H1 (cell line): Measurements from ENCODE around the gene ARHGEF7.

Experiments used
- CTCF ChIP-seq, 3 experiments: IDR thresholded peaks; 1 replicate in 2 of 3; 2 replicates in 1 of 3; pipeline versions ENCODE4 v1.5.1 to v1.6.1; 2011; ENCODE audit warnings: low read length in 3 of 3, mild to moderate bottlenecking in 3 of 3, inconsistent platforms in 2 of 3, low read depth in 1 of 3, moderate library complexity in 1 of 3; ENCODE audit not compliant: insufficient read depth in 1 of 3; ENCODE audit errors: control extremely low read depth in 1 of 3
- EZH2 ChIP-seq: fragments of 200-600 bp; sonication (generic); IDR thresholded peaks from 2 replicates; pipeline ENCODE4 v1.7.1; 2012; ENCODE audit warnings: low read depth, mild to moderate bottlenecking, moderate library complexity, low read length, inconsistent platforms; ENCODE audit not compliant: severe bottlenecking
- POLR2AphosphoS5 ChIP-seq: IDR thresholded peaks from 2 replicates; pipeline ENCODE4 v1.6.1; 2011; ENCODE audit warnings: low read depth, low read length
- RFX5 ChIP-seq: IDR thresholded peaks from 2 replicates; pipeline ENCODE4 v1.6.1; 2011; ENCODE audit warnings: low read depth, low read length, improper control_type of control experiment, borderline replicate concordance
- SP4 ChIP-seq: IDR thresholded peaks from 2 replicates; pipeline ENCODE4 v1.6.1; 2012; ENCODE audit warnings: low read length, inconsistent platforms
- TAF1 ChIP-seq: IDR thresholded peaks from 2 replicates; pipeline ENCODE4 v1.6.1; 2011; ENCODE audit warnings: mild to moderate bottlenecking, low read depth, low read length
- YY1 ChIP-seq: IDR thresholded peaks from 2 replicates; pipeline ENCODE4 v1.6.1; 2011; ENCODE audit warnings: low read depth, mild to moderate bottlenecking, low read length
- TF ChIP-seq, protein P1 (sequence below): IDR thresholded peaks from 2 replicates; pipeline ENCODE4 v1.6.1; 2012; ENCODE audit warnings: inconsistent platforms
- TF ChIP-seq, protein P2 (sequence below): IDR thresholded peaks from 2 replicates; pipeline ENCODE4 v1.6.1; 2011; ENCODE audit warnings: low read length, improper control_type of control experiment

GRCh38 chr13:111302045-111302726 is 187.1 kb downstream of the ARHGEF7 start:
- TF ChIP-seq CTCF (IDR thresholded peaks at IDR 0.05; ENCODE audit: control extremely low read depth in 1 of 3, insufficient read depth in 1 of 3, low read depth in 1 of 3, low read length in 3 of 3) (no peak), TAF1 (no peak), POLR2AphosphoS5 (no peak), YY1 (no peak), SP4 (no peak), EZH2 (no peak), RFX5 (no peak)
- TF ChIP-seq, protein P1, sequence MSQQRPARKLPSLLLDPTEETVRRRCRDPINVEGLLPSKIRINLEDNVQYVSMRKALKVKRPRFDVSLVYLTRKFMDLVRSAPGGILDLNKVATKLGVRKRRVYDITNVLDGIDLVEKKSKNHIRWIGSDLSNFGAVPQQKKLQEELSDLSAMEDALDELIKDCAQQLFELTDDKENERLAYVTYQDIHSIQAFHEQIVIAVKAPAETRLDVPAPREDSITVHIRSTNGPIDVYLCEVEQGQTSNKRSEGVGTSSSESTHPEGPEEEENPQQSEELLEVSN = no peak
- TF ChIP-seq, protein P2, sequence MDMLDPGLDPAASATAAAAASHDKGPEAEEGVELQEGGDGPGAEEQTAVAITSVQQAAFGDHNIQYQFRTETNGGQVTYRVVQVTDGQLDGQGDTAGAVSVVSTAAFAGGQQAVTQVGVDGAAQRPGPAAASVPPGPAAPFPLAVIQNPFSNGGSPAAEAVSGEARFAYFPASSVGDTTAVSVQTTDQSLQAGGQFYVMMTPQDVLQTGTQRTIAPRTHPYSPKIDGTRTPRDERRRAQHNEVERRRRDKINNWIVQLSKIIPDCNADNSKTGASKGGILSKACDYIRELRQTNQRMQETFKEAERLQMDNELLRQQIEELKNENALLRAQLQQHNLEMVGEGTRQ = no peak
